Measurements from ENCODE around the gene PLEKHA8. TPM values are rescaled to one million over a fixed set of nuclear protein-coding genes. Genes with fewer than 3 reads are reported as not detected.

PLEKHA8 gene
- total RNA-seq, 4 donors from 2014 or later, result 6.6 to 16.4 (median 13.1) TPM

DNA sequence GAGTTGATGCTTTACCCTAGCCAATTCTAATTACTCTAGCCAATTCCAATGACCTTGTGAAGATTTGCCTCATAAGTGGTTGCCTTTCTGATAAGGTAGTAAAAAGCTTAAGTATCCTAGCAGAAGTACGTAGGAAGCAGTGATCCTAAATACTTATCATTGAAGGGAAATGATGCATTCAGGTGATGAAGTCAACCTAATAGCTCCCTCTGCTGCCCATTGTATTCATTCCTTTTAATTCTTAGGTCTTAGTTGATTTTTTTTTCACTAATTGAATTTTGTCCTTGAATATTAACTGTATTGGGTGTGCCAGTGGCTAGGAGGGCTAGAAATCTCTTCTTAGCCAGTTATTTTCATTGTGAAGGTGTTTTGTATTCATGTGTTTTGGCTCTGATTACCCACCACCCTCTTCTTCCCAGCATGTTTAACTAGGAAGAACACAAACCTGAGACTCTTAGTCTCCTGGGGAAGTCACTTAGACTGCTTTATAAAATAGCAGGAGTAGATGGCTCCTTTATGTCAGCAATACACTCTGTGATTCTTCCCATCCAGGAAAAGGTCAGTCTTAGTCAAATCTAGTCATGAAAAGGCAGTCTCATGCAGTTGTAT, 46.3 kb downstream of the PLEKHA8 start:
- WGBS, 2 donors (ENCODE audit: low coverage in 1 of 2), result 23 to 29% methylated on average over 1 of the region's 1 CpG
- H3K27me3 ChIP-seq, result no peaks in the 10 kb centered on the region
- no peak overlapping the region for H3K4me3 ChIP-seq
- no peak overlapping the region for H3K27ac ChIP-seq
- DNase-seq, result no peak
- no peaks in the 10 kb centered on the region for H3K4me1 ChIP-seq
- in situ Hi-C loops (cut with MboI; ENCODE audit: low pct_ligation_motif_present in 1 of 4, low pct_unique_long_range_greater_than_20kb in 1 of 4, low sequenced_read_pairs in 3 of 4), result loop anchor here in 2 of 4 donors (25.0 kb wide), 3 partner anchors 312 to 437 kb away; no protein-coding TSS in a partner anchor
- H3K36me3 ChIP-seq, result peaks cover 0 to 6% (median 2%) of the 10 kb centered on the region in 4 donors
- intact Hi-C loops (cut with DNase I; ENCODE audit: low total_unique reads), result no loop called here
- H3K9me3 ChIP-seq, result no peaks in the 10 kb centered on the region
- TF ChIP-seq, protein P1, sequence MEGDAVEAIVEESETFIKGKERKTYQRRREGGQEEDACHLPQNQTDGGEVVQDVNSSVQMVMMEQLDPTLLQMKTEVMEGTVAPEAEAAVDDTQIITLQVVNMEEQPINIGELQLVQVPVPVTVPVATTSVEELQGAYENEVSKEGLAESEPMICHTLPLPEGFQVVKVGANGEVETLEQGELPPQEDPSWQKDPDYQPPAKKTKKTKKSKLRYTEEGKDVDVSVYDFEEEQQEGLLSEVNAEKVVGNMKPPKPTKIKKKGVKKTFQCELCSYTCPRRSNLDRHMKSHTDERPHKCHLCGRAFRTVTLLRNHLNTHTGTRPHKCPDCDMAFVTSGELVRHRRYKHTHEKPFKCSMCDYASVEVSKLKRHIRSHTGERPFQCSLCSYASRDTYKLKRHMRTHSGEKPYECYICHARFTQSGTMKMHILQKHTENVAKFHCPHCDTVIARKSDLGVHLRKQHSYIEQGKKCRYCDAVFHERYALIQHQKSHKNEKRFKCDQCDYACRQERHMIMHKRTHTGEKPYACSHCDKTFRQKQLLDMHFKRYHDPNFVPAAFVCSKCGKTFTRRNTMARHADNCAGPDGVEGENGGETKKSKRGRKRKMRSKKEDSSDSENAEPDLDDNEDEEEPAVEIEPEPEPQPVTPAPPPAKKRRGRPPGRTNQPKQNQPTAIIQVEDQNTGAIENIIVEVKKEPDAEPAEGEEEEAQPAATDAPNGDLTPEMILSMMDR (IDR thresholded peaks at IDR 0.05), result peak; percentile 29 to 42 (median 35)
- TF ChIP-seq POLR2AphosphoS5 (IDR thresholded peaks at IDR 0.05), result no peak

- TF ChIP-seq POLR2A (IDR thresholded peaks at IDR 0.05) (no peak), EP300 (IDR thresholded peaks at IDR 0.05; ENCODE audit: low read depth) (no peak), POLR2AphosphoS5 (IDR thresholded peaks at IDR 0.05) (no peak)
- TF ChIP-seq, protein P1 (IDR thresholded peaks at IDR 0.05), result no peak
- WGBS, 2 donors (ENCODE audit: low coverage in 1 of 2), result 90 to 98% methylated on average over 1 of the region's 1 CpG
Observed at GRCh38 chr7:30076411-30076810, 48.2 kb downstream of the PLEKHA8 start.

GRCh38 chr7:30078280-30078679, 50.1 kb downstream of the PLEKHA8 start:
- no peak overlapping the region for H3K27ac ChIP-seq
- H3K27me3 ChIP-seq, result no peaks in the 10 kb centered on the region
- in situ Hi-C loops (cut with MboI; ENCODE audit: low pct_ligation_motif_present in 1 of 4, low pct_unique_long_range_greater_than_20kb in 1 of 4, low sequenced_read_pairs in 3 of 4) (loop anchor here in 1 of 4 donors (25.0 kb wide), 1 partner anchor 316 kb away; no protein-coding TSS in a partner anchor), intact Hi-C loops (cut with DNase I; ENCODE audit: low total_unique reads) (no loop called here)
- no peak for DNase-seq
- no peaks in the 10 kb centered on the region for H3K4me1 ChIP-seq
- TF ChIP-seq, protein P1 (IDR thresholded peaks at IDR 0.05), result no peak
- TF ChIP-seq POLR2A (IDR thresholded peaks at IDR 0.05) (no peak), EP300 (IDR thresholded peaks at IDR 0.05; ENCODE audit: low read depth) (no peak), POLR2AphosphoS5 (IDR thresholded peaks at IDR 0.05) (no peak)
- no peaks in the 10 kb centered on the region for H3K9me3 ChIP-seq
- 98% methylated on average over 3 of the region's 3 CpGs; no CpG with 5 or more reads in 1 of the 2 donors for WGBS, 2 donors (ENCODE audit: low coverage in 1 of 2)
- H3K36me3 ChIP-seq, result no peaks in the 10 kb centered on the region
- H3K4me3 ChIP-seq, result no peak overlapping the region

More at GRCh38 chr7:30076411-30076810, 48.2 kb downstream of the PLEKHA8 start:
- no peaks in the 10 kb centered on the region for H3K9me3 ChIP-seq
- H3K27ac ChIP-seq, result no peak overlapping the region
- intact Hi-C loops (cut with DNase I; ENCODE audit: low total_unique reads) (no loop called here), in situ Hi-C loops (cut with MboI; ENCODE audit: low pct_ligation_motif_present in 1 of 4, low pct_unique_long_range_greater_than_20kb in 1 of 4, low sequenced_read_pairs in 3 of 4) (loop anchor here in 1 of 4 donors (25.0 kb wide), 1 partner anchor 314 kb away; no protein-coding TSS in a partner anchor)
- H3K4me3 ChIP-seq, result no peak overlapping the region
- no peaks in the 10 kb centered on the region for H3K27me3 ChIP-seq
- peaks cover 0 to 3% (median 0%) of the 10 kb centered on the region in 4 donors for H3K36me3 ChIP-seq
- no peak for DNase-seq
- H3K4me1 ChIP-seq, result no peaks in the 10 kb centered on the region

- in situ Hi-C loops (cut with MboI; ENCODE audit: low pct_ligation_motif_present in 1 of 4, low pct_unique_long_range_greater_than_20kb in 1 of 4, low sequenced_read_pairs in 3 of 4), result loop anchor here in 1 of 4 donors (25.0 kb wide), 1 partner anchor 318 kb away; no protein-coding TSS in a partner anchor
- 94% methylated on average over 2 of the region's 2 CpGs for WGBS, 2 donors (ENCODE audit: low coverage in 1 of 2)
- no peak for DNase-seq
- intact Hi-C loops (cut with DNase I; ENCODE audit: low total_unique reads), result no loop called here
- Histone ChIP-seq H3K36me3 (no peaks in the 10 kb centered on the region), H3K9me3 (no peaks in the 10 kb centered on the region), H3K27me3 (no peaks in the 10 kb centered on the region), H3K27ac (no peak overlapping the region), H3K4me1 (no peaks in the 10 kb centered on the region), H3K4me3 (no peak overlapping the region)
- TF ChIP-seq, protein P1 (IDR thresholded peaks at IDR 0.05), result no peak
- TF ChIP-seq POLR2A (IDR thresholded peaks at IDR 0.05) (no peak), EP300 (IDR thresholded peaks at IDR 0.05; ENCODE audit: low read depth) (no peak), POLR2AphosphoS5 (IDR thresholded peaks at IDR 0.05) (no peak)
Observed at GRCh38 chr7:30079880-30080279, 51.7 kb downstream of the PLEKHA8 start.

All from transverse colon (tissue), 4 donors.